NCI-H2196 treated with DMSO at 0.1 percent for 48 hours (cell line): ENCODE measurements around the gene RAI1.

Experiments used
- DNase-seq: peaks from one replicate; lab custom pipeline; 2025; ENCODE audit not compliant: unreplicated experiment; lab: John Stamatoyannopoulos, UW

The RAI1 gene

DNA sequence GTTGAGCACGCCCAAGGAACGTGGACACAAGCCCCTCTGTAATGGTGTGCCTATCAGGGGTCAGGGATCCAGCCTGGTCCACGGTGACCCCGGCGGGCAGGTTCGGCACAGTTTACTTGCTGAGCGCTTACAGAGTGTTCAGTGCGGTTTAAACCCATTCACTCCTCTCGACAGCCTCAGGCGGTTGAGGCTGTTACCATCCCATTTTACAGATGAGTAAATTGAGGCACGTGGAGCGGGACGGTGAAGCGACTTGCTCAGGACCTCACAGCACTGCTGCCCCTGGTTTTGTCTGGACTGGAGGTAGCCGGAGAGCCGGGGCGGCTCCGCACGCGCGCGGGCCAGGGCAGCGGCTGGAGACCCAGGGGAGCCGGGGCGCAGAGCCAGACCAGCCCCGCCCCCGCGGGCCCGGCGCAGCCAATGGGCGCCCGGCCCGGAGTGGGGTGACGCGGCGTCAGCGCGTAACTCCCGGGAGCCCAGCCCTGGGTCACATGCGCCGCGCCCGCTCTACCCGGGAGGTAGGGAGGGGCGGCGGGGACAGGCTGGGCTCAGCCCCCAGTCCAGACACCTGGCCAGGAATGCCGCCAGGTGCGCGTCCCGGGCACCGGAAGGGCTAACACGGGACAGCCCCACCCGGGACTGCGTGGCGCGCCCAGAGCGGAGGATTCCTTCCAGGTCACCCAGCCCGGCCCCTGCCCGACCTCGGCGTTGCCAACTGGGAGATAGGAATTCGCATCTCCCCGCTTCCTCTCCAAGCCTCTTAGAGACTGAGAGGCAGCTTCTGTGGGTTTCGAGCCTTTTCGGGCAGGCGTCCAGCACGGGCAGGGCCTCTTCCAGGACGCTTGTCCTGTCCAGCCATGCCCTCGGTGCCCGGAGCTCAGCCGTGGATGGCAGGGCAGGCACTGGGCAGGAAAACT lies 158.8 kb downstream of the RAI1 start:
- DNase-seq, result peak; percentile 89

DNA sequence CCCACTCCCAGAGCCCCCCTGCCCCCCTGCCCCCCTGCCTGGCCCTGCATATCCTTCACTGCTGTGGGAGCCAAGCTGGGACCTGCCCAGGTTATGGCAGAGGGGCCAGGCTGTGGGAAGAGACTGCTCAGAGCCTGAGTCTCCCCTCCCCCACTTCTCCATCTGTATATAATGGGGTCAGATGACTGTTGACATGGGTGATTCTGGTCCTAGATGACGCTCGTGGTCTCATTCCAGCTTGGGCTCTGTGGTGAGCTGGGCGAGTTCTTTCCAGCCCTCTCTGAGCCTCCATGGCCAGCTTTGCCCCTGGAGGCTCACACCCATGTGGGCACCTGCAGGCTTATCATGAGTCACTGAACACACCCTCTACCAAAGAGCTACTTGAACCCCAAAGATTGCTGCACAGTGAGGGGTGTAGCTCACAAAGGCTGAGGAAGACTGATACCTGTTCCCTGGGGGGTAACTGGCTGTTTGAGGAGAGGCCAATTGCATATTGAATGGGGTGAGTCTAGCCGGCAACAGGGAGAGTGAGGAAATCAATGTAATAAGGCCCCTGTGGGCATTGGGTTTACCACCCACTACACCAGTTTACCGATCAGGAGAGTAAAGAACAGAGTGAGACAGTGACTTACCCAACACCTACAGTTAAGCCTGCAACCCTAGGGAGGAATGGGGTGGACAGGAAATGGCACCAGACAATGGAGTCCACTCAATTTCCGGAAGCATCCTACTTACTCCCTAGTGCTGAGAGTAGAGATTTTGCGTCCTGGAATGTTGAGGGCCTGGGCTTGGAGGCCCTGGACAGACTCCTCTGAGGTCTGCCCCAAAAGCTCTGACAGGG lies 159.7 kb downstream of the RAI1 start:
- no peak for DNase-seq

DNA sequence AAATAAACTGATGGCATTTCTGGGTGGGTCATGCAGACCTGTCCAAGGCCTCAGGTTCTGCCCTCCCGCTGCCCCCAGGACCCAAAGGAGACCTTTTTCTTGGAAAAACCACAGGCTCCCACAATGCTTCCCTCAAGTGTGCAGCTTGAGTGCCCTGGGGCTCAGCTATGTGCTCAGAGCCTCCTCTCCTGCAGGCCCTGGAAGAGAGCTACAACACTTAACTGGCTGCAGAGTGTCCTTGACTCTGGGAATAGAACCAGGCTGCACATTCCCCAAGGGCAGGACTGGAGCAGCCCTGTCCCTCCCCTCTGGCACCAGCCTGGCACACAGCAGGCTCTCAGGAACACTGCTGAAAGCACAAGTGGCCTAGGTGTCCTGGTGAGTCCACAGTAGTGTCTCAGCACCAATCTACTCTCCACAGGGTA lies 160.4 kb downstream of the RAI1 start:
- no peak for DNase-seq

DNA sequence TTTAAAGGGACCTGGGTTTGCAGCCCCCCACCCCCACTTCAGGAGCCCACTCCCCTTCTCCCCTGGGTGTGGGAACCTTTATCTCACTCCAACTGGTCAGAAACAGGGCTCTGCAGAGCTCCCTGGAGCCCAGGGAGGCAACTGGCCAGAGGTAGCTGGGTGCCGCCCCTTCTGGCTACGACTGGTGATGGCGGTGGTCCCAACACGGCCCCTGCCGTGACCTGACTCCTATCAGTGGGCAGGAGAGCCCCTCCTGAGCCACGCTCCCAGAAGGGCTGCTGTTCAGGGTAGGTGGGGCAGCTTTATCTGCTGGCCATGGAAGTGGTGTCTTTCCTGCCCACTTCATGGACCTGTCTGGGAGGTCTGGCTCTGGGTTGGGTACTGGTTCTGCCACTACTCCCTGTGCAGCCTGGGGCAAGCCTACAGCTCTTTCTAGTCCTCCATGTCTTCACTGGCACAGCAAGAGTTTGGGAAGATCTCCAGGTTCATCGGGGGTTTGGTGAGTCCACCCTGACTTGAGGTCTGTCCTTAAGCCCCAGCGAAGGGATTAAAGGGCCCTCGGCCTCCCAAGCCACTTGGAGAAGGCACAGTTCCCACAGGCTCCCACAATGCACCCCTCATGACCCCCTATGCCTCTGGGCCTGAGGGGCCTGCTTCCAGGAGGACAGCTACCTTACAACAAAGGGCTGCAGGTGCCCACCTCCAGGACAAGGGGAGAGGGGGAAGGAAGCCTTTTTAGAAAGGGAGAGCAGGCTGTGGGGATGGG lies 161.0 kb downstream of the RAI1 start:
- no peak for DNase-seq

DNA sequence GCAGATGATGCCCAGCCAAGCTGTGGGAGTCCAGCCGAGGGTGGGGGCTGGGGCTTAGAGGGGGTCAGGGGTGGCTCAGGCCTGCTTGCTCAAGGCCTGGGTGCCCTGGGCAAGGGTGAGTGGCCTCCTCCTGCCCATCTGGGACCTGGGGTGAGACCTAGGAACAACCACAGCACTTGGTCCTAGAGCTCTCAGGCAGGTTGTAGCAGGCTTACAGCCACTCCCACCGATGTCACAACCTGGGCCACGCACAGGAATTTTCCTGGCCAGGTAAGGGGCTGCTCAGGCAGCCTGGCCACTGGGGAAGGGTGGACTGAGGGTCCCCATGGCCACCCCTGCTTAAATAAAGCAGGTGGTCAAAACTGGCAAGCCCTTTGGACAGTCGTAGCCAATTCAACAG lies 161.8 kb downstream of the RAI1 start:
- DNase-seq, result no peak

DNA sequence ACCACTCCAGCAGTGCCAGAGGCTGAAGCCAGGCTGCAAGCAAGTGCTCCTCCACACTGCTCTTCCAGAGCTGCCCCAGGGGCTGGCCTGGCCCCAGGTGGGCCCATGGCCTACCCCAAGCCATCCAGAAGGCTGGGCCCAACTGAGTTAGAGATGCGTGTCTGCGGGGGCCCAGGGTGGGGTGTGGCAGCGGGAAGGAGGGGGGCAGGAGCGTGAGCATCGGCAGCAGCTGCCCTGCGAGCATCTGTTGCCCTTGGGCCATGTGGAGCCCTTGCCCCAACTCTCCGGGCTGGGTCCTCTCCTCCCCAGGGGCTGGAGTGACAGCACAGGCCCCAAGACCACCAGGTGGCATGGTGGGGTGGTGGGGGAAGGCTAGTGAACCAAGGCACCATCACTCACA lies 162.8 kb downstream of the RAI1 start:
- DNase-seq, result no peak

DNA sequence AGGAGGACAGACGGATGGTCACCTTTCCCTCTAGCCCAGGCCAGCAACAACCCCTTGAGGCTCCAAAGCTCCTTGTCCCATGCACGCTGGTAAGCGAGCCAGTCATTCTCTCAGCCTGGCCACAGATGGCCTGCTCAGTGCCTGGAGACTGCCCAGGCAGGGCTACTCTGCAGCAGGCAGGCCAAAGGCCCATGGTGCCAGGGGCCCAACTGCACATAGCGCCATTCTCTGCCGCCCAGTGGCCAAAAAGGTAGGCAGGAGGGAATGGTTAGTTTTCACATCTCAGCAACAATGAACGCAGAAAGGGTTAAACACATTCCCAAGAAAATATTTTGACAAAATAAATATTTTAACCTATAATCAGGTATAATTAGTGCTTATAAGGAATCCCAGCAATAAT lies 163.2 kb downstream of the RAI1 start:
- no peak for DNase-seq

DNA sequence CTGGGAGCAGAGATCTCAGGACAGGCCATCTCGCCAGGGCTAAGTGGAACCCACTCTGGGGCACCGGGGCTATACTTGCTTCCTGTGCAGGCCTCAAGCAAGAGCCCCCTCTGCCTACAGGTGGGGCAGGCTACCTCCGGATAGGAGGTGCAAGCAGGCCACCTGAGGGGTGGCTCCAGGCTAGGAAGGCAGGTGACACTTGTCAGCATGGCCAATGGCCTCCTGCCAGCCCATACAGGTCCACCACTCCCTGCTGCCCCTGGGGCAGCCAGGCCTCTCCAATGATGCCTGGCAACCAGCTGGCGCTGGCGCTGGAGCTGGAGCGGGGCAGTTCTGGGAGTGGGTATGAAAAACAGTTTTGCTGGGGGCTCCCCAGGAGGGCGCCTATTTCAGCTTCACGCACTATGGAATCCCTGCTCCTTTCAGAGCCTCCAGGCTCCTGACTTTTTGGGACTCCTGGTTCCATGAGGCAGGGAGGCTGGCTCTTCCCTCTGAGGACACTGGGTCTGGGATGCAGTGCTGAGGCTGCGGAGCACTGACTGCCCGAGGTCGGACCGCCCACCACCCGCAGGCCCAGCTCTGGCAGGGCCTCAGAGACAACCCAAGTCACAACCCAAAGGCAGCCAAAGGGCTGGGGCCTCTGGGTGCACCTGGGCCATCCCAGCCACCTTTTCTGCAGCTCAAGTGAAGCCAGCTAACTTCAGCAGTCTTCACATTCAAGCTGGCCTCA lies 164.0 kb downstream of the RAI1 start:
- no peak for DNase-seq

DNA sequence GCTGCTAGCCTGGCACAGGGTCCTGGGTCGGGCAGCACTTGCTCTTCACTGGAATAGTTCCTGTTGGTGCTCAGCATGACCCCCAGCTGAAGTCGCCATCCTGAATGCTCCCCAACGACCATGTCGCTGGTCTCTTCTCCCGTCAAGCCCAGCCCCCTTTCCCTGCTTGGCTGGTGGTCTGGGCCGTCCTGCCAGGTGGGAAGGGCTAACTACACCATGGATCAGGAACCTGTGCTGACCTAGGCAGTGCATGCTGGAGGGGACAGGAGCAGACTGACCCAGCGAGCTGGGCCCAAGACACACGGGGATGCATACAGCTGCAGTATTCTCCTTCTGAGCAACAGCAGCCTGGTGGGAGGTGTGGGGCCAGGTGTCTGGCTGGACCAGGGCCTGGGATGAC lies 164.7 kb downstream of the RAI1 start:
- DNase-seq, result no peak

DNA sequence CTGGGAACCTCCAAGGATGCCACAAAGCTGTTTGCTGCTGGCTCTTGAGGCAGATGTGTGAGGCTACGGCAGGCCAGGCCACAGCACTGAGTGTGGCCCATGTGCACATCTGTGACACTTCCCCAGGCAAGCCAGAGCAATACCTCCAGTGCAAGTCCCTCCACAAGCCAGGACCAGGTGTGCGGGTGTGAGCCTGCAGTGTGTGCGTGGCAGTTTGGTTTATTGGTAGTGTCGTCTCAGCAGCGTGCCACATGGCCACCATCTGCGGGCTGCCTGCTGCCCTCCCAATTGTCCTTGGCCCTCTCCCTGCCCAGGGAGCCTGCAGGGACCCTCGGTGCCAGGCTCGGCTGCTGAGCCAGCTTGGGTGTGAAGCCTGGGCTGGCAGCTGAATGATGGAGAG lies 165.4 kb downstream of the RAI1 start:
- DNase-seq, result no peak

DNA sequence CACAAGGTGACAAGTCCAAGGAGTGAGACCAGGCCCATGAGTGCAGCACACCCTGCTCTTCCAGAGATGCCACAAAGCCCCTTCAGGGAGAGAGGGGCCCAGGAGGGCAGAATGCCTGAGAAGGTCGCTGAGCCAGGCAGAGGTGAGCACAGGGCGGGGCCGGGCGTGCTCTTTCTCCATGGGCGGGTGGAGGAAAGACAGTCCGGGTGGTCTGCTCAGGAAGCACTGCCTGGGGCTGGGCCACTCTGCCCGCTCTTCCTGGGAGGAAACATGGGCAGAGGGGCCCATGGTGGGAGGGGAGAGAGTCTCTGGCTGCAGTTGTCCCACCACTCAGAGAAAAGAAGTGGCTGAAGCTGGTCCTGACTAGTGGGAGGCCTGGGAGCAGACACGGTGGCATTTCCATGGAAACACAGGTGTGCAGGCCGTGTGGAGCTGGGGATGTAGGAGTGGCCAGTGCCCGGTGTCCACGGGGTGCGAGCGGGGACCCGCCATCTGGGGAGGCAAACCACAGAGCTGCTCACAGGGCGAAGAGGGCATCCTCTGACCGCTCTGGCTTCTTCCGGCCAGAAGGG lies 165.9 kb downstream of the RAI1 start:
- no peak for DNase-seq

DNA sequence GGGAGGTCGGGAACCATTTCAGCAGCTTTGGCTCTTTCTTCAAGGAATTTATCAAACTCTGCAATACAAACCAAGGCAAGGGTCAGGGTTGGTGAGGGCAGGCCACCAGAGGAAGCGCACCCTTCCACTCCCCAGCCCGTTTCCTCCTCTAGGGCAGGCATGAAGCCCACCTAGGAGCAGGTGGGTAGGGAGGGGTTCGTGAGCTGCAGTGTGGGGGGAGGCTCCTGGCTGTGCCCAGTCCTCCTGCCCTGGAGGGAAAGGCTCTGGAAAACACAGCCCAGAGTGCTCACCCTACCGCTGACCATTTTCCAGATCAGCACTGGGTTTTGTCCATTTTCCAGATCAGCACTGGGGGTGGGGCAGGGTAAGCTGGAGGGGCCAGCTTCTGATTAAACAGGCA lies 166.5 kb downstream of the RAI1 start:
- no peak for DNase-seq

DNA sequence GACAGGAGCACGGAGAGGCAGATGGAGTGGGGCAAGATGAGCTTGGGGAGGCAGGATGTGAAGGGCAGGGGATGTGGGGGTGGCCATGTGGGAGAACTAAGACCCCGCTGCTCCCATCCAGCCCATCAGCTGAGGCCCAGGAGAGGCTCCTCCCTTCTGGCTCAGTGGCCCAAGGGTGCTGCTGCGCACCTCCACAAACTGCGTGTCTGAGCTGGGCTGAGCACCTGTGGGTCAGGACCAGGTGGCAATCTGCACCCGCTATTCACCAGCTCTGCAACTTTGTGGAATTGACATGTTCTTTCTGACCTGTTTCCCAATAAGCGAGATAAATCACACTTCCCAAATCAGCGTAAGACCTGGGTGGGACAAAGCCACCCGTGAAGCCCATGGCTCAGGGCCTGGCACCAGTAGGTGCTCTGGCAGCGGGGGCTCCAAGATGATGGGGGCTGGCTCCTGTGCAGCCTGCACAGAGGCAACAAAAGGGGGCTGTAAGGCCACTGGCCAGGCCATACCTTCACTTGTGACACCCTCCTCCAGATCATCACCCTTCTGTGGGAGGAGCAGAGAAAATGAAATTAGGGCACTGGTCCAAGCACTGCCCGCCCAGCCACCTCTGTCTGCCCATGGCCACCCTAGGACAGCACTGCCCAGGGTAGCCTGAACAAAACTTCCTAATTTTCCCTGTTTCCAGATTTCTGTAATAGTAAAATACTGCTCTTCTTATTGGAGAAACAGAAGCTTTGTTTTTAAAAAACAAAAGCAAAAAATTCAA lies 167.2 kb downstream of the RAI1 start:
- no peak for DNase-seq

DNA sequence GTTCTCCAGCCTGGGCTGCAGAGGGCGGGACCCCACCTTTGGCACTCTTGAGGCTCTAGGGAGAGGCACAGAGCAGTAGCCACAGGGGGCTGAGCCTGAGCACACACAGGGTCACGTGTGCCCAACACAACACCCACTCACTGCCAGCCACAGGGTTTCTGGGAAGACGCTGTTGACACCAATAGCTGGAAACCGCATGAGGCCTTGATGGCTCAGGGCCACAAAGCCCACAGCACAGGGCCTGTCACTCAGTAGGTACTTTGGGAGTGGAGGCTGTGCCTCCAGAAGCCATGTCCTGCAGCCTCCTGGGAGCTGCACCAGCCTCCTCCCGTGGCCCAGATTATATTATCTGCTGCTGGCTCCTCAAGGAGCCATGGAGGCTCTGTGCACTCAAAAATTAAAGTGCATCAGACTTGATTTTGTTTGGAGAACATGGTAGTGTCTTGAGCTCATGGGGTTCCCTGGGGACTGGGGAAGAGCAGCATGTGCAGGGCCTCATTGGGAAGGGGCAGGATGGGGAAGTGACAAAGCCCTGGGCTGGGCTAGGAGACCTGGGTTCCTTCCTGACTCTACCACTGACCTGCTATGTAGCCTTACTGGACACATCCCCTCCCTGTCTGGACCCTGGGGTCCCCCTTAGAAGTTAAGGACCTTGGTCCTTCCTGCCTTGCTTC lies 168.0 kb downstream of the RAI1 start:
- peak; percentile 6 for DNase-seq

DNA sequence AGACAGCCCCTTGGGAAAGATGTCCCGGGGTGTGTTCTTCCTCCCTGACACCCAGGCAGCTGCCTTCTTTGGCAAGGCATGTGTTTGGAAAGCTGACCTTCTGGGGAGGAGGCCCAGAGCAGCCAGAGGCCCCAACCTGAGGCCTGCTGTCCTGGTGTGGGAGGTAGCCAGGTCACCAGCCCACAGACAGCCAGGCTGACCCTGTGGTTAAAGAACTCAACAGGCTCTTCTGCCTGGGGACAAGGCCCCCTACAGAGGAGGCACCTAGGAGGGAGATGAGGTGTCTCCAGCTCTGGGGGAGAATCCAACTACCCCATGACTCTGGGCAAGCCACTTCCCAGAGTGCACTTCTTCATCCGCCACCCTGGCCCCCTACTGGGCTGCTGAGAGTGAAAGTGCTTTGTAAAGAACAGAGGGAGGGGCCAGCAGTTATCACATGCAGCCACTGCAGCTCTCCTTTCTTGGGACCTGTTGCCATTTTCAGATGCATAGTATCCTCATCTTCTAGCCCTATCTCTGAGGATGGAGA lies 168.7 kb downstream of the RAI1 start:
- DNase-seq, result peak; percentile 3

DNA sequence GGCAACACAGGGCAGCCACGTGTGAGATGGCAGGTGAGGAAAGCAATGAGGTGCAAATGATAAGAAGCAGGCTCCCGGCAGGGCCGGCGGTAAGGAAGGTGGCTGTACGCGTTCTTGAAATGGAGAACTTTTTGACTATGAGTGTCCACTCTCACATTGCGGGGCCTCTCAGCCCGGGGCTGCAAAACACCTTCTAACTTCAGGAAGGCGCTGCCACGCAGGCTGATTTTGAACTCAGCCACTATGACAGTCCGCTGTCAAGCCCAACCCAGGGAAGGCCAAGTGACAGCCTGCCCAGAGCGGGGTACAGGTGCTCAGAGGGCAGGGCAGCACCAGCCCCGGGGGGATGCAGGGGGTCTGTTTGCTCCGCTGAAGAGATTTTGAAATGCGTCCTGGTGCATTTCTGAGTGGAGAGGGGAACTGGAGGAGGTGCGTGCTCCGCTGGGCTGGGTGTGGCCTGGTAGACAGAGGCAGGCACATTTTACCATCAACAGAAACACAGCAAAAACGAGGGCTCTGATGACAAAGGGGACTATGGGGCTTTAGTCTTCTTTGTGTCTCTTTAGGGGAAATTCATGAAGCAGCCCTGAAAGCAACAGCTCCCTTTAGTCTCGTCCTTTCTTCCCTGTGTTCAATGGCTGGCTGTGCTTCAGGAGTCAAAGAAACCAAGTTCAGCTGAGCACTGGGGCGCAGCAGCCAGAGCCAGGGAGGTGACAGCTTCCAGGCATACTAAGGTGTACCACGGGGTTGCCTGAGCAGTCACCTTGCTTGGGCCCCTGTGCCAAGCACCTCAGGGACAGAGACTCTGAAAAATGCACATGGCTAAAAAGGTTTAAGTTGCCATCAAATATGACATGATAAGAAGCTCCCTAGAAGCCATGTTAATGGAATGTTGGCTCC lies 170.1 kb downstream of the RAI1 start:
- no peak for DNase-seq

DNA sequence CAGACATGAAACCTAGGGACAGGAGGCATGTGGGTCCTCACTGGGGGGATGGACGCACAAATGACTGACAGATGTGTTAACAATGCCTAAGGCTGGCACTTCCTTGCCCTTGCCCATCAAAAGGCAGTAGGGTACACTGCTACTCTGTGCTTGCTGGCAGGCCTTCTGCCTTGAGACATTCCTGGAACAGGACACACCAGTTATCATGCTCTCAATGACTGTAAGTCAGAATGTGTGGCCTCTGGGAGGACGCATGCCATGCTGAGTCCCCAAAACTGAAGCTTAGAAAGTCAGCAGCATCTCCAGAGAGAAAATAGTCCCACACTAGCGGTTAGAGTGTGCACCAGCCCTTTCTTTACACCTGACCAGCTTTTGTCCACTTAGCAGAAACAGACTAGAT lies 171.7 kb downstream of the RAI1 start:
- no peak for DNase-seq
